Stimulated activated CD4-positive, alpha-beta T cell treated with anti-CD3 and anti-CD28 coated beads, Interleukin-12 subunit alpha, Interleukin-12 subunit beta, amount 100 ng/mL, for 4 hours (primary cell): ENCODE measurements around the gene CAMKV.
"Not testable (repeated sequence)": the region's sequence is repeated elsewhere in the genome, so short reads cannot be mapped to it uniquely, and the experiment has no call there.

Source experiments
- DNase-seq: peaks from one replicate; pipeline ENCODE4 v3.0.0-alpha.2; 2020

CAMKV gene

GRCh38 chr3:49845694-49846093 is 24.0 kb downstream of the CAMKV start:
- no peak for DNase-seq

GRCh38 chr3:49844464-49845183 is 25.1 kb downstream of the CAMKV start:
- no peak for DNase-seq

GRCh38 chr3:49842843-49843517 is 26.7 kb downstream of the CAMKV start:
- DNase-seq = no peak

GRCh38 chr3:49841806-49842205 is 27.9 kb downstream of the CAMKV start:
- no peak for DNase-seq

GRCh38 chr3:49841126-49841696 is 28.5 kb downstream of the CAMKV start:
- no peak for DNase-seq

DNA sequence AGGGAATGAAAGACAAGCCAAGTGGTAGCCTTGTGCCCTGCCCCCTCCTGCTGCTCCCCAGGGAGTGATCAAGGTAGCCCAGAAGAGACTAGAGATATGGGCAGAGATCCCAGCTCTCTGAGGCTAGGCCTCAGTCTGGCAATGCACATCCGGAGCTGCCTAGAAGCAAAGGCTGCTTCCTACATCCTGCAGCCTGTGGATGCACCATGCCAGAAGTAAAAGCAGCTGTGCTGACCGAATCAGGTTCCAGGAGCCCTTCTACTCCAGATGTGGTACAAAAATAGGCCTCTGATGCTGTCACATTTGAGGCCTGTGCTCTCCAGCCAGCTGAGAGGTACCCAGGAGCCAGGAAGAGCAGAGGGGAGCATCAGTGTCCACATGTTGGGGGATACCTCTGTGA is 29.3 kb downstream of the CAMKV start:
- no peak for DNase-seq

GRCh38 chr3:49839193-49839809 is 30.4 kb downstream of the CAMKV start:
- DNase-seq = peak; percentile 75

DNA sequence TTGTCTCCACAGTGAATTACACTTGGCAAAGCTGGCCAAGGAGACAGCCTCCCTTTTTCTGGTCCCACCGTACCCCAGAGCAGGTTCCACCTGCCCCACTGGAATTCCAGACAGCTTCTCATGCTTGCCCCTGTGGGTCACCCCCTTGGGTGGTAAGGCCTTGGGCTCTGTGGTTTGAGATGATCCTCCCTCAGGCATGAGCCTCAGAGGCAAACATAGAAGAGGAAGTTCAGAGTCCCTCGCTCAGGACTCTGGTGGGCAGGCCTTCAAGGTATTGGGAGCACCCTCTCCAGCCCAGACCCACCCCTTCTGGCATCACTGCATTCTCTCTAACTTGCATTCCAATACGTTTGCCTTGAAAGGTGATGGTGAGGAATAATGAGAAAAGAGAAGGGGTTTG is 38.4 kb downstream of the CAMKV start:
- no peak for DNase-seq

DNA sequence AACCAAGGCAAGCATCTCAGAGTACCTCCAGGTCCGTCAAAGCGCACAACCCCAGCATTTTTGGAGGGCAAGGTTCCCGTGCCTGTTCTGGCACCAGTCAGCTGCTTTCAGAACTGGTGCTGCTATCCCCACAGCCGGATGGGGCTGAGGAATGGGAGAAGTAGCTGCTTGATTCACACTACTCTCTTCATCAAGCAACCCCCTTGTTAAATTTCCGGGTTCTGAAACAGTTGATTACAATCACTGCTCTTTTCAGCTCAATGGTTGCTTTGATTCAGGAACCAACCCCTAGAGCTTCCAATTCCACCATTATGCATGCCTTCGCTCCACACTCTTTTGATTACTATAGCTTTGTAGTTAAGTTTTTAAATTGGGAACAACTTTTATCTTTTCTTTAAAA is 43.7 kb downstream of the CAMKV start:
- DNase-seq = no peak

DNA sequence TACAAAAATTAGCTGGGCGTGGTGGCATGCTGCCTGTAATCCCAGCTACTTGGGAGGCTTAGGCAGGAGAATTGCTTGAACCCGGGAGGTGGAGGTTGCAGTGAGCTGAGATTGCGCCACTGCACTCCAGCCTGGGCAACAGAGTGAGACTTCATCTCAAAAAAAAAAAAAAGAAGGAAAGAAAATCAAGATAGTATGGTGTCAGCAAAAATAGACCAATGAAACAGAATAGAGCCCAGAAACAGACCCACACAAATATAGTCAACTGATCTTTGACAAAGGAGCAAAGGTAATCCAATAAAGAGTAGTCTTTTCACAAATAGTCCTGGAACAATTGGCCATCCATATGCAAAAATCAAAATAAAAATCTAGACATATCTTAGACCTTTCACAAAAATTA is 46.6 kb downstream of the CAMKV start:
- not testable (repeated sequence) for DNase-seq

- no peak for DNase-seq
Measured at GRCh38 chr3:49813497-49814174, 56.1 kb downstream of the CAMKV start, which contains the start of gene UBA7. Gene UBA7, minus strand, starts transcription at chr3:49813953. Its CDS starts 166 bp downstream, at chr3:49813787.

DNA sequence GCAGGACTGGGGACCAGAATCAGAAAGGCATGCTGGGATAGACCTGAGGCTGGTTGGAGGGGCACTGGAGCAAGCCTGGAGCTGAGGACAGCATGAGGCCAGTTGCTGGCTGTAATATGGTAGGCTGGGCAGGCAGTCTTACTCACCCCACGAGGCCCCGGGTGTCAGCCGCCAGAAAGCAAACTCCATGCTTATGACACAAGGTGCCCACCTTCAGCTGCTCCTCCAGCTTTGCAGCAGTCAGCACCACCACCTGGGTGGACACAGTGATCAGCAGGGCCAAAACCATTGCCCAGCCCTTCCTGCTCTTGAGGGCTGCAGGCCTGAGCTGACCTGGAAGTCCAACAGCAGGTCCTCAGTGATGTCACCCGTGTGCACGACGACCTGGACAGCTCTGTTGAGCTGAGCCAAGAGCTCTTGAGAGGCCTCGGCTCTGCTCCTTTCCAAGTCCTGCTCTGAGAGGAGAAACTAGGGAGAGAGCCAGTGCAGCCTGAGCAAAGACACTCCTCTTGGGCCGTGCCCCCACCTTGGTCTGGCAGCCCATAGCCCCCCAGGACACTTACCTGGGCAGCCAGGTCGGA is 56.7 kb downstream of the CAMKV start:
- no peak for DNase-seq
